Measurements from ENCODE around the gene CHAC1.
A peak's percentile ranks its signal among the peaks of the same experiment; 100 is the strongest.

- no peak for TF ChIP-seq CTCF (IDR thresholded peaks at IDR 0.05)
- TF ChIP-seq JUNB (IDR thresholded peaks at IDR 0.05): no peak
- TF ChIP-seq REST (IDR thresholded peaks at IDR 0.05): no peak
- TF ChIP-seq EP300 (IDR thresholded peaks at IDR 0.05): no peak
- no peak for TF ChIP-seq RNF2 (IDR thresholded peaks at IDR 0.05; ENCODE audit: borderline replicate concordance, low read depth)
- no peak for TF ChIP-seq HDAC2 (IDR thresholded peaks at IDR 0.05)
- no peak for TF ChIP-seq MYC (IDR thresholded peaks at IDR 0.05; ENCODE audit: borderline replicate concordance, low read length)
- TF ChIP-seq RCOR1 (IDR thresholded peaks at IDR 0.05; ENCODE audit: low read depth, low read length): no peak
- TF ChIP-seq, protein P1, sequence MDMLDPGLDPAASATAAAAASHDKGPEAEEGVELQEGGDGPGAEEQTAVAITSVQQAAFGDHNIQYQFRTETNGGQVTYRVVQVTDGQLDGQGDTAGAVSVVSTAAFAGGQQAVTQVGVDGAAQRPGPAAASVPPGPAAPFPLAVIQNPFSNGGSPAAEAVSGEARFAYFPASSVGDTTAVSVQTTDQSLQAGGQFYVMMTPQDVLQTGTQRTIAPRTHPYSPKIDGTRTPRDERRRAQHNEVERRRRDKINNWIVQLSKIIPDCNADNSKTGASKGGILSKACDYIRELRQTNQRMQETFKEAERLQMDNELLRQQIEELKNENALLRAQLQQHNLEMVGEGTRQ (IDR thresholded peaks at IDR 0.05): no peak
- no peak for TF ChIP-seq FOSL2 (IDR thresholded peaks at IDR 0.05)
- no peak for TF ChIP-seq FOSL2 (CRISPR knock-in tag; IDR thresholded peaks at IDR 0.05)
- TF ChIP-seq, protein P2, sequence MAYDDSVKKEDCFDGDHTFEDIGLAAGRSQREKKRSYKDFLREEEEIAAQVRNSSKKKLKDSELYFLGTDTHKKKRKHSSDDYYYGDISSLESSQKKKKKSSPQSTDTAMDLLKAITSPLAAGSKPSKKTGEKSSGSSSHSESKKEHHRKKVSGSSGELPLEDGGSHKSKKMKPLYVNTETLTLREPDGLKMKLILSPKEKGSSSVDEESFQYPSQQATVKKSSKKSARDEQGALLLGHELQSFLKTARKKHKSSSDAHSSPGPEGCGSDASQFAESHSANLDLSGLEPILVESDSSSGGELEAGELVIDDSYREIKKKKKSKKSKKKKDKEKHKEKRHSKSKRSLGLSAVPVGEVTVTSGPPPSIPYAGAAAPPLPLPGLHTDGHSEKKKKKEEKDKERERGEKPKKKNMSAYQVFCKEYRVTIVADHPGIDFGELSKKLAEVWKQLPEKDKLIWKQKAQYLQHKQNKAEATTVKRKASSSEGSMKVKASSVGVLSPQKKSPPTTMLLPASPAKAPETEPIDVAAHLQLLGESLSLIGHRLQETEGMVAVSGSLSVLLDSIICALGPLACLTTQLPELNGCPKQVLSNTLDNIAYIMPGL (CRISPR knock-in tag; IDR thresholded peaks at IDR 0.05; ENCODE audit: borderline replicate concordance): no peak
- no peak for TF ChIP-seq ESRRA (IDR thresholded peaks at IDR 0.05; ENCODE audit: borderline replicate concordance, low read length)
- no peak for TF ChIP-seq SREBF2 (IDR thresholded peaks at IDR 0.05)
- peak; percentile 70 for TF ChIP-seq POLR2A (IDR thresholded peaks at IDR 0.05; ENCODE audit: low read length)
Measured at GRCh38 chr15:40928821-40929659, 24.2 kb upstream of the CHAC1 start, which contains the start of gene DLL4.
